ENCODE results near the gene LTO1. TPM values are rescaled to one million over a fixed set of nuclear protein-coding genes. Genes with fewer than 3 reads are reported as not detected.
"Not testable (repeated sequence)": the region's sequence is repeated elsewhere in the genome, so short reads cannot be mapped to it uniquely, and the experiment has no call there.

The LTO1 gene
- polyA plus RNA-seq, 2 donors, result 15.0 to 22.9 TPM

DNA sequence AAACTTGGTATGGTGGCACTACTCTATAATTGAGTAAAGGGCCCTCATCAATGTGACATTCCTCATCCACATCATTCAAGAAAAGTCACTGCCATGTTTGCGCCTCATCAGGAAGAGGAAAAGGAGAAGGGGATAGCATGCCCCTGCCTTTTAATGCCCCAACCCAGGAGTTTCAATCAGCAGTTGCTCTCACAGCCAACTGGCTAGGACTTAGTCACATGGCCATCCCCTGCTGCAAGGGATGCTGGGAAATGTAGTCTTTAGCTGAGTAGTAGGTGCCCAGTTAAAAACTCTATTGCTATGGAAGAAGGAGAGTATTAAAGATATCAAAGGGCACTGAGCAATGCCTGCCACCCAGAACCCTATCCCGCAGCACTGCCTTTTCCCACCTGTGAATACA lies 45.1 kb downstream of the LTO1 start:
- Histone ChIP-seq H3K9me3 (ENCODE audit: control insufficient read depth in 2 of 2, insufficient read depth in 1 of 2, low read depth in 1 of 2, low read length in 1 of 2) (peaks cover 0 to 2% of the 10 kb centered on the region in 2 donors), H3K27ac (ENCODE audit: low read depth in 2 of 2, low read length in 1 of 2) (no peak overlapping the region), H3K36me3 (ENCODE audit: control insufficient read depth in 2 of 2, insufficient read depth in 2 of 2, low read length in 1 of 2) (no peaks in the 10 kb centered on the region), H3K4me3 (ENCODE audit: low read depth in 1 of 2, low read length in 2 of 2) (no peak overlapping the region), H3K27me3 (ENCODE audit: control insufficient read depth in 1 of 2, insufficient read depth in 2 of 2, low read length in 2 of 2) (no peaks in the 10 kb centered on the region), H3K4me1 (ENCODE audit: control insufficient read depth in 2 of 2, insufficient read depth in 2 of 2, low read length in 1 of 2) (no peaks in the 10 kb centered on the region)
- 93 to 97% methylated on average over 2 of the region's 2 CpGs for WGBS, 2 donors

- Histone ChIP-seq H3K9me3 (ENCODE audit: control insufficient read depth in 2 of 2, insufficient read depth in 1 of 2, low read depth in 1 of 2, low read length in 1 of 2) (peaks cover 0 to 2% of the 10 kb centered on the region in 2 donors), H3K27me3 (ENCODE audit: control insufficient read depth in 1 of 2, insufficient read depth in 2 of 2, low read length in 2 of 2) (no peaks in the 10 kb centered on the region), H3K27ac (ENCODE audit: low read depth in 2 of 2, low read length in 1 of 2) (no peak overlapping the region), H3K4me1 (ENCODE audit: control insufficient read depth in 2 of 2, insufficient read depth in 2 of 2, low read length in 1 of 2) (no peaks in the 10 kb centered on the region), H3K4me3 (ENCODE audit: low read depth in 1 of 2, low read length in 2 of 2) (no peak overlapping the region), H3K36me3 (ENCODE audit: control insufficient read depth in 2 of 2, insufficient read depth in 2 of 2, low read length in 1 of 2) (no peaks in the 10 kb centered on the region)
- 83% methylated on average over 14 of the region's 14 CpGs for WGBS, 2 donors
Measured at GRCh38 chr11:69627551-69627950, 47.6 kb downstream of the LTO1 start.

DNA sequence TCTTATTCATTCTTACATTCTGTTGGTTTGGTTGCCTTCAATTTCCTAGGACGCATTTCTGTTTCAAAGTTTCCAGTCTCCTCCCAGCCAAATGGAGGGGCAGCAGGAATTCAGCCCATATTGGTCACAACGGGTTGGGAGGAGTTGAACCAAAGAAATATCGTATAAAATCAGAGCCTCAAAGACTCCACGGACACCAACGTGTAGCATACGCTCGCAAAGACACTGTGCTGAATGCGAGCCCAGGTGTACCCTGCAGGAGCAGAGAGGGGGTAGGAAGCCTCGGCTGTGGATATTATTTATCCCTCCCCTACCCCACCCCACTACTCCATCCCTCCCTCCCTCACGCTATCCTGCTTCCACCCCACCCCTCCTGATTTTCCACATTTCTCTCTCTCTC lies 49.7 kb downstream of the LTO1 start:
- H3K4me3 ChIP-seq (ENCODE audit: low read depth in 1 of 2, low read length in 2 of 2), result no peak overlapping the region
- peaks cover 0 to 2% of the 10 kb centered on the region in 2 donors for H3K9me3 ChIP-seq (ENCODE audit: control insufficient read depth in 2 of 2, insufficient read depth in 1 of 2, low read depth in 1 of 2, low read length in 1 of 2)
- no peak overlapping the region for H3K27ac ChIP-seq (ENCODE audit: low read depth in 2 of 2, low read length in 1 of 2)
- no peaks in the 10 kb centered on the region for H3K27me3 ChIP-seq (ENCODE audit: control insufficient read depth in 1 of 2, insufficient read depth in 2 of 2, low read length in 2 of 2)
- H3K36me3 ChIP-seq (ENCODE audit: control insufficient read depth in 2 of 2, insufficient read depth in 2 of 2, low read length in 1 of 2), result no peaks in the 10 kb centered on the region
- no peaks in the 10 kb centered on the region for H3K4me1 ChIP-seq (ENCODE audit: control insufficient read depth in 2 of 2, insufficient read depth in 2 of 2, low read length in 1 of 2)
- 73 to 85% methylated on average over 10 of the region's 10 CpGs for WGBS, 2 donors

- H3K4me3 ChIP-seq (ENCODE audit: low read depth in 1 of 2, low read length in 2 of 2), result no peak overlapping the region
- no peaks in the 10 kb centered on the region for H3K4me1 ChIP-seq (ENCODE audit: control insufficient read depth in 2 of 2, insufficient read depth in 2 of 2, low read length in 1 of 2)
- WGBS, 2 donors, result 71 to 78% methylated on average over 1 of the region's 1 CpG
- H3K36me3 ChIP-seq (ENCODE audit: control insufficient read depth in 2 of 2, insufficient read depth in 2 of 2, low read length in 1 of 2), result no peaks in the 10 kb centered on the region
- no peaks in the 10 kb centered on the region for H3K27me3 ChIP-seq (ENCODE audit: control insufficient read depth in 1 of 2, insufficient read depth in 2 of 2, low read length in 2 of 2)
- no peak overlapping the region for H3K27ac ChIP-seq (ENCODE audit: low read depth in 2 of 2, low read length in 1 of 2)
- no peaks in the 10 kb centered on the region for H3K9me3 ChIP-seq (ENCODE audit: control insufficient read depth in 2 of 2, insufficient read depth in 1 of 2, low read depth in 1 of 2, low read length in 1 of 2)
Measured at GRCh38 chr11:69624293-69624692, 50.9 kb downstream of the LTO1 start.

DNA sequence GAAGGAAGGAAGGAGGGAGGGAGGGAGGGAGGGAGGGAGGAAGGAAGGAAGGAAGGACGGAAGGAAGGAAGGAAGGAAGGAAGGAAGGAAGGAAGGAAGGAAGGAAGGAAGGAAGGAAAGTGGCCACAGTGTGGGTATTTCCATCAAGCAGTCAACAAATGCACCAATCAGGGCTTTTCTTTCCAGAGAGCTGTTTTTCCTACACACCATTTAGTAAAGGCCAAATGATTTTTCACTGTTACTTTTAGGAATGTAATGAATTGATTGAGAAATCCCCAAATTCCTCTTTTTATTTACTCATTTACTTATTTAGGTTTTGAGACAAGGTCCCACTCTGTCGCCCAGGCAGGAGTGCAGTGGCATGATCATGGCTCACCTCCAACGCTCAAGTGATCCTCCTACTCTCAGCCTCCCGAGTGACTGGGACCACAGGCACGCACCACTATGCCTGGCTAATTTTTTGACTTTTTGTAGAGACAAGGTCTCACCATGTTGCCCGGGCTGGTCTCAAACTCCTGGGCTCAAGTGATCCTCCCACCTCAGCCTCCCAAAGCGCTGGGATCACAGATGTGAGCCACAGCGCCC lies 53.0 kb downstream of the LTO1 start:
- not testable (repeated sequence) for H3K27ac ChIP-seq (ENCODE audit: low read depth in 2 of 2, low read length in 1 of 2); H3K36me3 ChIP-seq (ENCODE audit: control insufficient read depth in 2 of 2, insufficient read depth in 2 of 2, low read length in 1 of 2); H3K27me3 ChIP-seq (ENCODE audit: control insufficient read depth in 1 of 2, insufficient read depth in 2 of 2, low read length in 2 of 2); H3K9me3 ChIP-seq (ENCODE audit: control insufficient read depth in 2 of 2, insufficient read depth in 1 of 2, low read depth in 1 of 2, low read length in 1 of 2); H3K4me3 ChIP-seq (ENCODE audit: low read depth in 1 of 2, low read length in 2 of 2); H3K4me1 ChIP-seq (ENCODE audit: control insufficient read depth in 2 of 2, insufficient read depth in 2 of 2, low read length in 1 of 2)
- 78% methylated on average over 7 to 8 of the region's 8 CpGs for WGBS, 2 donors

DNA sequence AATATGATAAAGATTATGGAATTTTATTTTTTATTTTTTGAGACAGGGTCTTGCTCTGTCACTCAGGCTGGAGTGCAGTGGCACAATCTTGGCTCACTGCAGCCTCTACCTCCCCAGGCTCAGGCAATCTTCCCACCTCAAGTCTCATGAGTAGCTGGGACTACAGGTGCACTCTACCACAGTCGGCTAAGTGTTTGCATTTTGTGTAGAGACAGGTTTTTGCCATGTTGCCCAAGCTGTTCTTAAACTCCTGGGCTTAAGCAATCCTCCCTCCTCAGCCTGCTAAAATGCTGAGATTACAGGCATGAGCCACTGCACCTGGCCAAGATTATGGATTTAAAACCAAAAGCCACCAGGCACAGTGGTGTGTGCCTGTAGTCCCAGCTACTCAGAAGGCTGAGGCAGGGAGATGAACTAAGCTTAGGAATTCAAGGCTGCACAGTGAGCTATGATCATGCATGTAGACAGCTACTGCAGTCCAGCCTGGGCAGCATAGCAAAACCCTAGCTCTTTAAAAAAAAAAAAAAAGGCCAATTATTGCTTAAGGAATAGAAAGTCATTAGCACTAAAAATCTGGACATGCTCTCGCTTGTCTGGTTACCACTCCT lies 54.4 kb downstream of the LTO1 start:
- no peak overlapping the region for H3K4me3 ChIP-seq (ENCODE audit: low read depth in 1 of 2, low read length in 2 of 2)
- no peaks in the 10 kb centered on the region for H3K4me1 ChIP-seq (ENCODE audit: control insufficient read depth in 2 of 2, insufficient read depth in 2 of 2, low read length in 1 of 2)
- H3K36me3 ChIP-seq (ENCODE audit: control insufficient read depth in 2 of 2, insufficient read depth in 2 of 2, low read length in 1 of 2), result no peaks in the 10 kb centered on the region
- H3K27ac ChIP-seq (ENCODE audit: low read depth in 2 of 2, low read length in 1 of 2), result no peak overlapping the region
- no peaks in the 10 kb centered on the region for H3K9me3 ChIP-seq (ENCODE audit: control insufficient read depth in 2 of 2, insufficient read depth in 1 of 2, low read depth in 1 of 2, low read length in 1 of 2)
- H3K27me3 ChIP-seq (ENCODE audit: control insufficient read depth in 1 of 2, insufficient read depth in 2 of 2, low read length in 2 of 2), result no peaks in the 10 kb centered on the region
- WGBS, 2 donors, result 55 to 56% methylated on average over 2 of the region's 2 CpGs

GRCh38 chr11:69618237-69618636 lies 56.9 kb downstream of the LTO1 start:
- WGBS, 2 donors, result 80 to 83% methylated on average over 8 of the region's 8 CpGs
- Histone ChIP-seq H3K4me1 (ENCODE audit: control insufficient read depth in 2 of 2, insufficient read depth in 2 of 2, low read length in 1 of 2) (no peaks in the 10 kb centered on the region), H3K27ac (ENCODE audit: low read depth in 2 of 2, low read length in 1 of 2) (no peak overlapping the region), H3K4me3 (ENCODE audit: low read depth in 1 of 2, low read length in 2 of 2) (no peak overlapping the region), H3K27me3 (ENCODE audit: control insufficient read depth in 1 of 2, insufficient read depth in 2 of 2, low read length in 2 of 2) (no peaks in the 10 kb centered on the region), H3K9me3 (ENCODE audit: control insufficient read depth in 2 of 2, insufficient read depth in 1 of 2, low read depth in 1 of 2, low read length in 1 of 2) (no peaks in the 10 kb centered on the region), H3K36me3 (ENCODE audit: control insufficient read depth in 2 of 2, insufficient read depth in 2 of 2, low read length in 1 of 2) (no peaks in the 10 kb centered on the region)

DNA sequence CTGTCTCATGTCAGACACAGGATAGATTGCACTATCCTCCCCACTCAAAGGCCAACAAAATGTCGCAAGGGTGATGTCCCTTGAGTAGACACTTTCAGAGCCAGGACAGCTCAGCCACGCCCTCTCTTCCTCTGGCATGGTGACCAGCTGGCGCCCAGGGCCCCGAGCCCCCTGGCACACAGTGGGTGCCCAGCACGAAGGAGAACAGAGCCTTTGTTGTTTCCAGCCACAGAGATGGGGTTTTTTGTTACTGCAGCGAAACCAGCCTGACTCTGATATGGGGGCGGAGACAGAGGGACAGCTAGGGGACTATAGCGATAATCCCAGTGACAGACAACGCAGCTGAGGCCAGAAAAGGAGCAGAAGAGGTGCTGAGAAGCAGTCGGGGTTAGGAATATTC lies 57.5 kb downstream of the LTO1 start:
- no peaks in the 10 kb centered on the region for H3K27me3 ChIP-seq (ENCODE audit: control insufficient read depth in 1 of 2, insufficient read depth in 2 of 2, low read length in 2 of 2)
- no peaks in the 10 kb centered on the region for H3K9me3 ChIP-seq (ENCODE audit: control insufficient read depth in 2 of 2, insufficient read depth in 1 of 2, low read depth in 1 of 2, low read length in 1 of 2)
- no peaks in the 10 kb centered on the region for H3K36me3 ChIP-seq (ENCODE audit: control insufficient read depth in 2 of 2, insufficient read depth in 2 of 2, low read length in 1 of 2)
- H3K27ac ChIP-seq (ENCODE audit: low read depth in 2 of 2, low read length in 1 of 2), result no peak overlapping the region
- 86 to 88% methylated on average over 10 of the region's 10 CpGs for WGBS, 2 donors
- H3K4me1 ChIP-seq (ENCODE audit: control insufficient read depth in 2 of 2, insufficient read depth in 2 of 2, low read length in 1 of 2), result no peaks in the 10 kb centered on the region
- no peak overlapping the region for H3K4me3 ChIP-seq (ENCODE audit: low read depth in 1 of 2, low read length in 2 of 2)

- WGBS, 2 donors, result 75 to 90% methylated on average over 4 of the region's 4 CpGs
- no peaks in the 10 kb centered on the region for H3K36me3 ChIP-seq (ENCODE audit: control insufficient read depth in 2 of 2, insufficient read depth in 2 of 2, low read length in 1 of 2)
- no peaks in the 10 kb centered on the region for H3K27me3 ChIP-seq (ENCODE audit: control insufficient read depth in 1 of 2, insufficient read depth in 2 of 2, low read length in 2 of 2)
- no peaks in the 10 kb centered on the region for H3K4me1 ChIP-seq (ENCODE audit: control insufficient read depth in 2 of 2, insufficient read depth in 2 of 2, low read length in 1 of 2)
- no peak overlapping the region for H3K27ac ChIP-seq (ENCODE audit: low read depth in 2 of 2, low read length in 1 of 2)
- H3K4me3 ChIP-seq (ENCODE audit: low read depth in 1 of 2, low read length in 2 of 2), result no peak overlapping the region
- no peaks in the 10 kb centered on the region for H3K9me3 ChIP-seq (ENCODE audit: control insufficient read depth in 2 of 2, insufficient read depth in 1 of 2, low read depth in 1 of 2, low read length in 1 of 2)
Measured at GRCh38 chr11:69617220-69617619, 57.9 kb downstream of the LTO1 start.
